HL-60 (cell line): ENCODE measurements around the gene RSL24D1.

Experiments used
- POLR2AphosphoS5 ChIP-seq: IDR thresholded peaks from 2 replicates; pipeline ENCODE4 v1.6.1; 2012; ENCODE audit warnings: low read depth
- TF ChIP-seq, protein P1 (sequence below): IDR thresholded peaks from 2 replicates; pipeline ENCODE4 v1.6.1; 2012; ENCODE audit warnings: low read depth; ENCODE audit not compliant: insufficient replicate concordance
- TF ChIP-seq, protein P2 (sequence below): IDR thresholded peaks from one replicate; pipeline ENCODE4 v1.5.1; 2011; ENCODE audit warnings: low read length, control low read depth, inconsistent platforms; ENCODE audit not compliant: insufficient read depth

DNA sequence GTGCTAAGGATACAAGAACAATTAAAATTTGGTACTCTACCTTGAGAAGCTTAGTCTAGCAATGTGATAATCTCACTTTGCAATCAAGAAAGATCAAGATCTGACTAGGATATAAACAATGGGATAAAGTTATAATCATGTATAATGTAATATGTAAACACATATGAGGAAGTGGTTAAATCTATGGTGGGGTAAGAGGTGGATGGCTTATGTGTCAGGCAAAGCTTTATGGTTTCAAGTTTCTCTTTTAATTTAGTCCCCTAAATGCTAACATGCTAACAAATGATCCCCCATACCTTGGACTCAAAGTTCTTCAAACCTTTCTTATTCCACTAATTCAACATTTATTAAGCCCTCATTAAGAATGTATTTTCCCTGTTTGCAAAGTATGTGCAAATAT lies 2.5 kb downstream of the RSL24D1 start:
- TF ChIP-seq, protein P1, sequence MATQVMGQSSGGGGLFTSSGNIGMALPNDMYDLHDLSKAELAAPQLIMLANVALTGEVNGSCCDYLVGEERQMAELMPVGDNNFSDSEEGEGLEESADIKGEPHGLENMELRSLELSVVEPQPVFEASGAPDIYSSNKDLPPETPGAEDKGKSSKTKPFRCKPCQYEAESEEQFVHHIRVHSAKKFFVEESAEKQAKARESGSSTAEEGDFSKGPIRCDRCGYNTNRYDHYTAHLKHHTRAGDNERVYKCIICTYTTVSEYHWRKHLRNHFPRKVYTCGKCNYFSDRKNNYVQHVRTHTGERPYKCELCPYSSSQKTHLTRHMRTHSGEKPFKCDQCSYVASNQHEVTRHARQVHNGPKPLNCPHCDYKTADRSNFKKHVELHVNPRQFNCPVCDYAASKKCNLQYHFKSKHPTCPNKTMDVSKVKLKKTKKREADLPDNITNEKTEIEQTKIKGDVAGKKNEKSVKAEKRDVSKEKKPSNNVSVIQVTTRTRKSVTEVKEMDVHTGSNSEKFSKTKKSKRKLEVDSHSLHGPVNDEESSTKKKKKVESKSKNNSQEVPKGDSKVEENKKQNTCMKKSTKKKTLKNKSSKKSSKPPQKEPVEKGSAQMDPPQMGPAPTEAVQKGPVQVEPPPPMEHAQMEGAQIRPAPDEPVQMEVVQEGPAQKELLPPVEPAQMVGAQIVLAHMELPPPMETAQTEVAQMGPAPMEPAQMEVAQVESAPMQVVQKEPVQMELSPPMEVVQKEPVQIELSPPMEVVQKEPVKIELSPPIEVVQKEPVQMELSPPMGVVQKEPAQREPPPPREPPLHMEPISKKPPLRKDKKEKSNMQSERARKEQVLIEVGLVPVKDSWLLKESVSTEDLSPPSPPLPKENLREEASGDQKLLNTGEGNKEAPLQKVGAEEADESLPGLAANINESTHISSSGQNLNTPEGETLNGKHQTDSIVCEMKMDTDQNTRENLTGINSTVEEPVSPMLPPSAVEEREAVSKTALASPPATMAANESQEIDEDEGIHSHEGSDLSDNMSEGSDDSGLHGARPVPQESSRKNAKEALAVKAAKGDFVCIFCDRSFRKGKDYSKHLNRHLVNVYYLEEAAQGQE = no peak
- TF ChIP-seq, protein P2, sequence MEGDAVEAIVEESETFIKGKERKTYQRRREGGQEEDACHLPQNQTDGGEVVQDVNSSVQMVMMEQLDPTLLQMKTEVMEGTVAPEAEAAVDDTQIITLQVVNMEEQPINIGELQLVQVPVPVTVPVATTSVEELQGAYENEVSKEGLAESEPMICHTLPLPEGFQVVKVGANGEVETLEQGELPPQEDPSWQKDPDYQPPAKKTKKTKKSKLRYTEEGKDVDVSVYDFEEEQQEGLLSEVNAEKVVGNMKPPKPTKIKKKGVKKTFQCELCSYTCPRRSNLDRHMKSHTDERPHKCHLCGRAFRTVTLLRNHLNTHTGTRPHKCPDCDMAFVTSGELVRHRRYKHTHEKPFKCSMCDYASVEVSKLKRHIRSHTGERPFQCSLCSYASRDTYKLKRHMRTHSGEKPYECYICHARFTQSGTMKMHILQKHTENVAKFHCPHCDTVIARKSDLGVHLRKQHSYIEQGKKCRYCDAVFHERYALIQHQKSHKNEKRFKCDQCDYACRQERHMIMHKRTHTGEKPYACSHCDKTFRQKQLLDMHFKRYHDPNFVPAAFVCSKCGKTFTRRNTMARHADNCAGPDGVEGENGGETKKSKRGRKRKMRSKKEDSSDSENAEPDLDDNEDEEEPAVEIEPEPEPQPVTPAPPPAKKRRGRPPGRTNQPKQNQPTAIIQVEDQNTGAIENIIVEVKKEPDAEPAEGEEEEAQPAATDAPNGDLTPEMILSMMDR = no peak
- no peak for TF ChIP-seq POLR2AphosphoS5
